Measurements from ENCODE around the gene DNM3.
A peak's percentile ranks its signal among the peaks of the same experiment; 100 is the strongest.

Gene DNM3

DNA sequence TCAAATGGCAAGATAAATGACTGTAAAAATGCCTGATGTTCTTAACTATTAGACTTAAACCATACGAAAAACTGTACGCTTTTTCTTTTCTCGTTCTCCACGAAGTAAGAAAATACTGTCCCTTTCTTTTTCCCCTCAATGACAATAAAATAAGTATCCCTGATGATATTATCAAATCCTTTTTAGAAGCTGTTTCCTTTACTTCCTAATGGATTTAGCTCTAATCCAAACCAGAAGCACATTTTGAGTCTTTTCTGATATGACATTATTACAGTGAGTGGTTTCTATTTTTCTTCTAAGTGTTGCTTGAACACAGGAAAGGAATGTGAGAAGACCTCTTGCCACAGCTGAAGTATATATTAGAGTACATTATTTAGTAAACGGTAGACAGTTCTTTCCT lies 32.4 kb downstream of the DNM3 start:
- no peak for DNase-seq

DNA sequence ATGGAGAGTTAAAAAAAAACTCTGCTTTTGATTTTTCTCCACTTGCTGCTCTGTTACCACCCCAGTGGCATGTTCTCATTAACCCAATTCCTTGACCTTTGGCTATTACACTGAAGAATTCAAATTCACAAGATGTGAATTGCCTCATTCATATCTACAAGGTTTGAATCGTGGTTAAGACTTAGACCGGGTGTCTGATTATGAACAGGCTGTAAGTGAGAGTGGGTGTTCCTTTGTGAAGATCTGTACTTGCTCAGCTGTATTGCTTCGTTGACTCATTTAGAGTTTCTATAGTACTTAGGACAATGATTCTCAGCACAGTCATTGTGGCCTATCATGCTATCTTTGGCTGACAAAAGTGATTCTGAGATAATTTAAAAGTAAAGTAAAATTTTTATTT lies 36.4 kb downstream of the DNM3 start:
- DNase-seq, result no peak

DNA sequence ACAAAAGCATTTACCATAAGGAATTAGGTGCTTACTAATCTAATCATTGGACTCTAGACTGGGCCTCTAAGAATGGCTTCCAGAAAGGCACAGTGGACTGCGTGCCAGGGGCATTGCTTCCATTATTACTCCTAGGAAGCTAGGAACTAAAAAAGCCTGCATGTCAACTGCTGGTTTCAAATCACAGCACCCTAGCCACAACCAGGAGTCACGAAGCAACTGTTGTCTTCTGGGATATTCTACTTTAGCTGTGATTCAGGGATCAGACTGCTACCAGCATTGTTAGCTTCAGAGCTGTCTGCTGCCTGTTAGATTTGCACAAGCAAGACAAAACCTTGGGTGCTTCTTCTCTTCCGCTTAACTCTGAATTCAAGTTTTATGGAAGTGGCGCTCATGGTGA lies 38.3 kb downstream of the DNM3 start:
- DNase-seq, result no peak

DNA sequence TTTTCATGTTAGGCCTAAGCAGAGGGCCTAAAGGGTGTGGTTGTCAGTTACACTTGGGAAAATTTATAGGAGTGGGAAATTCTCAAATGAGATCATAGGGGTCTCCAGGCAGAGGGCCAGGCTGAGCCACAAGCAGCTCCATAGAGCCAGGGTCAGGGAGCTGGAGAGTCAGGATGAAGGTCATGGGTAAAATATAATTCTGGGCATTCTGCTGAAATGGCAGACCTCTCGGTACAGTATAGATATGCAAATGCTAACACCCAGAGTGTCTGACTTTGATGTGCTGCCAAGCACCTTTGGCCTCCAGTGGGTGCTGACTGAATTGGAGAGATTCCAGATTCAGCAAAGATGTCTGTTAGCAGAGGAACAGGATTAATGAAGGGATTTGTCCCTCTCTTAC lies 40.1 kb downstream of the DNM3 start:
- DNase-seq, result no peak

DNA sequence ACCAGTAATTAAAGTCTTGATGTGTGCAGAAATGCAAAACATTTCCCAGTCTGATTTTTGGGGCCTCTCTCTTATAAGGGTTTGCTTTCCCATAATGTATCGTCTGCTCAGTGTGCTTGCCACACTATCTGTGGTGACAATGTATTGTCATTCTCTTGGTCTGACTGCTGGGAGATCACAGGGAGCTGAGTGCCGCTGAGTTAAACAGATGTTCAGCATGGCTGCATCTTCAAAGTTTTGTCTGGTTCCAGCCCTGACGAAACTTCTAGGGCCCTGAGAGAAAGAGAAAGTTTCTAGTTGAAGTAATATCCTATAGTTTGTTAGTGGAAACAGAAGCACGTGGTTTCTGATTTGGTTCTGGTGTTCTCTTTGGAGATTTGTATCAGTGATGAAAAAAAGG lies 42.6 kb downstream of the DNM3 start:
- no peak for DNase-seq

DNA sequence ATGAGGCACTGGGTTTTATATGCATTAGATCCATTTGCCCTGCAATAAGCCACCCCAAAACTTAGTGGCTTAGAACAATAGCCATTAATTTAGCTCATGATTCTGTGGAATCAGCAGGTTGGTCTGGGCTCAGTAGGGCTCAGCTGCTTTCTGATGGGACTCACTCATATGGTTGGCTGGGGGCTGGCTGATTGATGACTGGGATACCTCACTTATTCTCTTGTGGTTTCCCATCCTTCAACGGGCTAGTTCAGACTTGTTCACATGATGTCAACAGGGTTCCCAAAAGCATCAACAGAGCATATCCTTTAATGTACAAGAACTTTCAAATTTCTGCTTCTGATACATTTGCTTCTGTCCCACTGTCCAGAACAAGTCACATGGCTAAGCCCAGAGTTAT lies 43.2 kb downstream of the DNM3 start:
- no peak for DNase-seq

DNA sequence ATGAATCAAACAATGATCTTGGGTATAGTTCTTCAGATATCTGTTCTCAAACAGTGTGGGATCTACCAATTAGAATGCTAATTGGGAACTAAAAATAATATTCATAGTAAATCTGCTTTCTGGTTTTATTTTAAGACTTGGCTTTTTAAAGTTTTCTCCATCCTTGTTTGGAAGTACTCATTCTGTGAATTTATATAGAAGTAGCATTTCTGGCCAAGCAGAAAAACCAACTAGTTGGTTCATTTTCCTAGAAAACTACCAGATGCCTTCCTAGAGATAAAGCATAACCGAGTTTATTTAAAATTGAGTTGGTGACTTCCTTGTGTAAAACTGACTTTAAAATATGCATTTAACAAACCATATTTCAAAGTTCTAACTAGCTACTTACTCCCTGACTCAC lies 48.8 kb downstream of the DNM3 start:
- no peak for DNase-seq

DNA sequence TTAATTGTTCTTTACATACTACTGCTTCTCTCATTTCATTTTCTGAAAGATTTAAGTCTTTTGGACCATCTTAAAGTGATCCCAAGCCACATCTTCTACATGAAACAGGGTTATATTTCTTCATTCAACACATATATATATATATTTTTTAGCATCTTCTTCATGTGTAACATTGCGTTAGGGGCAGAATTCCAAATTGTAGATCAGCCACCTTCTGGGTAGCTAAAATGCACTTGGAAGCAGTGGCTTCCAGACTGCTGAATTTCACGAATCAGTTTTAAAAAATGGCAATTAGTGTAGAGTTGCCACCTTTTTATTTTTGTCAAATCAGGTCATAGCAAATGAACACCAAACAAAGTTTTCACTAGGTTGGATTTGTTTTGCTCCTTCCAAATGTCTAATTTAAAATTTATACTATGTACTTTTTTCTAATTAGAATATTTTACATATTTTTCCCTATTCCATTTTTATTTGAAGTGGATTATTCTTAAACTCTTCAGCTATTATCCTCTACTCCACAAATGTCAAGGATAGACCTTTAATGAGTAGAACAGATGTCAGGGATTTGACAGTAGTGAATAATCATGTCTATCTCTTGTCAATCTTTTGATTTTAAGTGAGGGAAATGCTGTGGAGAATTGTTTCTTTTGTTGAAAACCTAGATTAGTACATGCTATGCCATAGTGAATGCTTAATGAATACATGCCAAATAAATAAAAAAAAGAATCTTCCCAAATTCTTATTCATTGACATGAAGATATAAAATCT lies 55.8 kb downstream of the DNM3 start:
- DNase-seq, result no peak

DNA sequence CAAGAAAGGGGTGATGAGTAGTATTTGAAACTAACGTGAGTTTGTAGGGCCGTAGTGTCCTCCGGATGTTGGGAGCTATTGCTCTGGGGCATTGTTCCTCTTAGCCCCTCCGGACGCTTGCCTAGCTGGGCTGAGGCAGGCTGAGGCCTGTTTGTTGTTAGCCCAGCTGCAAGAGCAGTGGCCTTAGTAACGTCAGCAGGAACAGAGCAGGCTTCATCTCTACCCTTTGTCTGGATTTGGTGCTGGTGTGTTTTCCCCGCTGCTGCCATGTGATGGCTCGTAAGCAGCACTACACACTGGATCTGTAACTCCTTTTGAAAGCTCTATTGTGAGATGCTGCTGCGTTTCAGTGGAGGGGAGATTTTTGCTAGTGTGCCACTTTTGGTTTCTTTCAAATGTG lies 57.6 kb downstream of the DNM3 start:
- peak; percentile 64 for DNase-seq

DNA sequence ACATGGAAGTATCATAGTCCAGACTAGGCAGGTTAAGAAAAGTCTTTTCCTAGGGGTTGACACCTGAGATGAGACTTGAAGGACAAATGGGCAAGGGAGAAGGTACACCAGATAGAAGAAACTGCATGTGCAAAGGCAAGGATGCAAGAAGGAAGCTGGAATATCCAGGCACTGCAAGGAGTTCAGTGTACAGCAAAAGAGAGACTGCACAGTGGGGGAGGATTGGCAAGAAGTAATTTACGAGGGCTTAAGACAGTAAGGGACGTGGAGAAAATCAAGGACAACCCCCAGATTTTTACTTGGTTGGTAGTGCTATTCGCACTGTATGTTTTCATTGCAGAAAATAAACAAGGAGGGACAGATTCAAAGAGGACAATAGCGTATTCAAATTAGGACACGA lies 58.5 kb downstream of the DNM3 start:
- DNase-seq, result no peak

DNA sequence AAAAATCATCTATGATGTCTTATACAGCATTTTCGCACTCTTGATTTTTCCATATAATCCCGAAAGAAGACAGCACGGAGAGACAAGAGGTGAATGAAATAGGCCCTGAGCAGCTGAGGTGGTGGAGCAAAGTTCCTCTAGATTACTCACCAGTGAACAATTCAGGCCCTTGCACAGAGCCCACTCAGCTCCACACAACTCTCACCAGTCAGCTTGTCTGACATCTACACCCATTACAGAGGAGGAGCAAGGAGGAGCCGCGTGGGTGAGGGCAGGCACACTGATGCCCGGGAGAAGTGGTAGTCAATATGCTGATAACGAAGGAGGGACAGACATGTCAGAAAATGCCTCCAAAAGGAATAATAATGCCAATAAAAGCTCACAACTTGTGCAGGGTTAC lies 59.9 kb downstream of the DNM3 start:
- no peak for DNase-seq

DNA sequence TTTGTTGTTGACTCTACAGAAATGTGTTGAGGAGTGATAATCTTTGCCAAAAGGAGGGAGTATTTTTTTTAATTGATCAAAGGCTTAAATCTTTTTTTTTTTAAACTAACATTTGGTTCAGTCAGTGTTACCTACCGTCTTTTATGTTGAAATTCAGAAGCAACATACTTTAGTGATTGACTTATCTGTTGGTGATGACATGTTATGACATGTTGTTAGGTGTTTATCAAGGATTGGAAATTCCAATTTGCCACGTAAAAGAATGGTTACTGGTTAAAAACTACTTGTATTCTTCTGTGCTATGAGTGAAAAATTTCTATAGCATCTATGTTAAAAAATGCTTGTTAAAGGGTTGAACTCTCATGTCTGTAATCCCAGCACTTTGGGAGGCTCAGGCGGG lies 61.2 kb downstream of the DNM3 start:
- no peak for DNase-seq

DNA sequence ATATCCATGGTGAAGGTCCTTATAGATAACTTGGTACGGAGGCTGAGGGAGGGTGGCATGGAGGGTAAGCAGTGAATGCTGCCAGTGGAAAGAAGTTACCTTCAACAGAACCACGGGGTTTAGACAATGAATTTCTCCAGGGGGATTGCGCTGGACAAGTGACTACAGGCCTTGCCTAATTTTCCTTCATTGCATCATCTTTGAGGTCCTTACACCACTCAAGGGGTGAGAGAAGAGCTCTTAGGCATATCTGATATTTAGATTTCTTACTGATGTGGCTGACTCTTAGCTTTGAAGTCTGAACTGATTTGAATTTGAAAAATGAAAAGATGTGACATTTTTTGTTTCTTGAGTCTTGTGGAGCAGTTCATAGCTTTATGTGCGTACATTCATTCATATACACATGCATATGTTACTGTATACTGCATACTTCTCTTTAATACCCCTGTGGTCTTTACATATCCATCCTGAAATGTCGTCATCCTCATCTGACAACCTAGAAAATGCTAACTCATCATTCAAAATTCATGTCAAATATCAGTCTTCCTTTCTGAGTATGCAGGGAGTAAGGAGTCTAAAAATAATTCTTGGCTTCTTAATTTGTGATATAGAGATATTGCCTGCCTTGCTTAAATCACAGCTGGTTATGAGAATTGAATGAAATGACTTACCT lies 63.6 kb downstream of the DNM3 start:
- DNase-seq, result no peak

DNA sequence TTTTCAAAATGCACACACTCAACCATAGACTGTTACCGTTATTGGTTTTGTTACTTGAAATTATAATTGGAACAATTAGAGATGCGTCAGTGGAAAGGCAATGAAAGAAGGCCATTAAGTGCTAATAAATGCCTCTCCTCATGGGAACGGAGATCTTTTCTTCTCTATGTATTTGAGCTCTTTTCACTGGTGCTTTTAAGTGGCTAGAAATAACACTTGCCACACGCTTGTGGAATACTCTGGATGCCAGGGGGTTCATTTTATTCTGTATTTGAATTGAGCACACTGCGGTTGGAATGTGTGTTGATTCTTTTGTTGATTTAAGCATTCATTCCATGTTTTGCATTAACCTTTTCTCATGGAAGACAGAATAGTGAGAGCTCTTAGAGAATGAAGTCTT lies 68.4 kb downstream of the DNM3 start:
- no peak for DNase-seq

DNA sequence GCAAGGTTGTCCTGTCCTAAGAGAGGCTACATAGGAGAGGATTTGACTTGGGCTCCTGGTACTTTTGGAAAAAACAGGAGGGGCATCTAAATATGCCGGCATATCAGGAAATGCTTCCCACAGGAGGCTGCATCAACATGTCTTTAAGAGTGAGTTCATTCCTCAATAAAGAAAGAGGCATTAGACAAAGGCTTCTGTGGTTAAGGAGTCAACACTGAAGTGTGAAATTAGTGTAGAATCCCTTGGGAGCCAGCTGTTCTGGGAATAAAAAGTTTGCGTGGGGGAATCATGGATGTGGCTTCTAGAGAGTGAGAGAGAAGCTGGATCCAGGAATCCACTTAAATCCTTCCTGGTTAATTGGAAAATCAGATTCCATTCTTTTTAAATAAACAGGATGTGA lies 69.5 kb downstream of the DNM3 start:
- DNase-seq, result no peak

DNA sequence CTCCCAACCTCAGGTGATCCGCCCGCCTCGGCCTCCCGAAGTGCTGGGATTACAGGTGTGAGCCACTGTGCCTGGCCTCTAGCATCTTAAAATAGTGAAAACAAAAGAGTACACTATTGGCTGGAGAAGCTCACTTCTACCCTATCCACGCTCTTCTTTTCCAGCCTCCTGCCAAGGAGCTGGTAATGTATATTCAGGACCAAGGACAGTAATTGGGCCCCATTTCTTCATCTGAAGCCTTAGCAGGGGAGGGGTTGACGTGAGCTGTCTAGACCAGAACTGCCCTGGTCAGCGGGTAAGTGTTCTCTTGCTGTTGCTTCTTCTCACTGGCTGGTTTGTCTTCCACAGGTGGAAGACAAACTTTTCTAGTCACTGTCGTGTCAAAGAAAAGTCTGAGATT lies 70.2 kb downstream of the DNM3 start:
- DNase-seq, result no peak

DNA sequence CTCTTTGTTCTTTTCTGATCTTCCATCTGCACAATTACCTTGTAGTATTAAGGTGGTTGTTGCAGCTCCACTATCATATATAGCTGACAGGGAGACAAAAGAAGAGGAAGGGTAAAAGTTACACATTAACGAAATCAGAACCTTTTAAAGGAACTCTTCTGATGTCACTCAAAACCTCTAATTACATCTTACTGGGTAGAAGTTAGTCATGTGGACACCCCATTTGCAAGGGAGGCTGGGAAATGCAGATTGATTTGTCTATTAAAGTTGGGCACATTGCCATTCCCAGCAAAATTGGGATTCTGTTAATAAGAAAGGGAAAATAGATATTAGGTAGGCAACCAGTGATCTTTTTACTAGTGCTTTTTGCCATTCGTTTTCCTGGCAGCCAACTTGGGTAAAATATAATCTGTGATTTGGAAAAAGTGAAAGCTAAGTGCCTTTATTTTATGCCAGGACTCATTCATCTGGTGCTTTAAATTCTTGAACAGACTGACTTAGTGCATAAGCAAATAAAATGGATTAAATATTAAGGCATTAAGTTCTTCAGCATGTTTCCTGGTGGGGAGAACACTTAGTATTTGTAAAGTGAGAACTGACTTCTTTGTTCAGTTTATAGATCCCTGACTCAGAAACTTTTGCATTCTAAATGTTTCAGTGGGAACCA lies 71.3 kb downstream of the DNM3 start:
- no peak for DNase-seq

DNA sequence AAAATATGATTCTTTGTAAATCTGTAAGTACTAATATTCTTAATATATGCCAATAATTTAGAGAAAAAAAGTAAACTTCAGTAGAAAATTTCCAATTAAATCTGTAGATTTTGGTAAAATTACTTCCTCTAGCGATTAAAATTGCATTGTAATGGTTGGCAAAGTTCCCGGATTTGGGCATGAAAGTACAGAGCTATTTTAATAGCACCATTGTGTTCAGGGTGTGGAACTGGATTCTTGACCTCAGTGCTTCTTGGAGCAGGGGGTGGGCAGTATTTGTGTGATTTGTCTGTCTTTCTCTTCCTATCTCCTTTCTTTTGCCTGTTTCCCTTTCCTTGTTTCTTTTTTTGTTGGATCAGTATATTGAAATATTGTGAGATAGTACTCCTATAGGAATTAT lies 72.1 kb downstream of the DNM3 start:
- DNase-seq, result no peak

DNA sequence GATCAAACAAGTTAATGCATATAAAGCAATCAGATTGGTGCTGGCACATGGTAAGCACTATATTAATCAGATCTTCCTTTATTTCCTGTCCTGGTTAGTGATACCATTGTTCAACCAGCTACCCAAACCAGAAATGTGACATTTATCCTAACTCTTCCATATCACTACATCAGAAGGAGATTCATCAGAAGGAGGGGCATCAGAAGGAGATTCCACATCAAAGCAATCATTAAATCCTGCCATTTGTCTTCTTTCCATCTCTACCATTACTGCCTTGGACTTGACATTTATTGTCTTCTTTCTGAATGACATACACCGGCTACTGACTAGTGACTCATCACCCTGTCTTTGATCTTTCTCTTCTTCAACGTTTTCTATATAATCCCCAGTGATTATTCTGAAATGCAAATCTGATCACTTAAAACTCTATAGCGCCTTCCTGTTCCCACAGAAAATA lies 75.0 kb downstream of the DNM3 start:
- DNase-seq, result no peak

DNA sequence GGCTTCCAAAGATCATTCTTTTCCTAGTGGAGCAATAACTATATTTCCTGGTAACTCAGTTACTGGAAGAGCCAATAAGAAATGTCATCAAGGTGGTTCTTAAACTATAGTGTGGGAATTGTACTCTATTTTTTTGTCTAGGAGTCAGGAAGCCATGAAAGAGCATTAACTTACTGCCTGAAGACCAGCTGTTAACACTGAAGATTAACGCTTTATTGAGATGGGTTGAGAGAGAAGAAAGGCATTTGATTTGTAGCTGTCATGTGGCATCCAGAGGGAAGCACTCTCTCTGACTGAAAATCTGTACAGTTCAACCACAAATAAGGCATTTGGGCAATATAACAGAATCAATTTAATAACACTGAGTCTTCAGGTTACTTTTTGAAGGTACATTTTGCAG lies 76.0 kb downstream of the DNM3 start:
- no peak for DNase-seq

DNA sequence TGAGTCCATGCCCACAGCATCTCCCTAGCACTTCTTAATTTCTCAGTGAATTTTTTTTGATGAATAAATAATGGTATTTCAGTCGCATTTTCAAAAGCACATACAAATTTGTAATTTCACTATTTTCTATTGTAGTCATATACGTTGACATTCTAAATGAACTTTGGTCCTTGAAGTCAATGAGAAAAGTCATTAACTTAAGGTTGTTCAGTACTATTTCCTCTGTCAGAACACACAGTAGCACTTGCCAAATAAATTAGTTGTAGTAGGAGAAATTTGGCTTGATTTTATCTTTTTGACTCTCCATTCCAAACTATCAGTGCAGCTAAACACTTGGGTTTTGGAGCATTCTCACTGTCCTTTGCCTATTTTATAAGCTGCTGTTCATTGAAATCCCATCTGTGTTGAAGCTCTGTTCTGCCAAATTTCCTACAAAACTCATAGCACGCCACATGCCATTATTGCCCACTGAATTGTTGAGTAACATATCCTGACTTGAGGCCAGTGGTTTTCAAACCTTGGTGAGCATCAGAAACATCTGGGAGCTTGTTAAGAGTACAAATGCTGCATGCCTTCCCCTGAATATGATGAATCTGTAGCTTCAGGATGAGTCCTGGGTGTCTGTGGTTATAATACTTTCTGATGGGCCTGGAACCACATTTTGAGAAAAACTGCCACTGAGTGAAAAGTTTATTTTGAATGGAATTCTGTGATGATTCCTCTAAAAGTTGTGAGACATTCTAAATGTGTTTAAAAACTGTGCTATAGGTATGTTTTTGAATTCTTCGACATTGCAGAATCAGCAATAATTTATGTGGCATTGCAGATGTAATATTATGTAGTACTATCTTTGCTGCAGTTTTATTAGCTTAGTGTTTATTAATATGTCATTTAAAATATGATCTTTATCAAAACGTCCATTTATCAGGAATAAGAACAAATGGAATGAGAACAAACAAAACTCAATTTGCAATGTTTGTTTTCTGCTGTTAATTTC lies 78.9 kb downstream of the DNM3 start:
- no peak for DNase-seq

DNA sequence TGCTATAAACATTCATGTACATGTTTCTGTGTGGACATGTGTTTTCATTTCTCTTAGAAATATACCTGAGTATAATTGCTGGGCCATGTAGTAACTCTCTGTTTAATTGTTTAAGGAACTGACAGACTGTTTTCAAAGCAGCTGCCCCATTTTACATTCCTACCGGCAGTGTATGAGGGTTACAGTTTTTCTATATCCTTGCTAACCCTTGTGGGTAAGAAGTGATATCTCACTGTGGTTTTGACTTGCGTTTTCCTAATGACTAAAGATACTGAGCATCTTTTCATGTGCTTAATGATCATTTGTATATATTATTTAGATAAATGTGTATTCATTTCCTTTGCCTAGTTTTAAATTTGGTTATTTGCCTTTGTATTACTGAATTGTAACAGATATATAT lies 81.7 kb downstream of the DNM3 start:
- no peak for DNase-seq

DNA sequence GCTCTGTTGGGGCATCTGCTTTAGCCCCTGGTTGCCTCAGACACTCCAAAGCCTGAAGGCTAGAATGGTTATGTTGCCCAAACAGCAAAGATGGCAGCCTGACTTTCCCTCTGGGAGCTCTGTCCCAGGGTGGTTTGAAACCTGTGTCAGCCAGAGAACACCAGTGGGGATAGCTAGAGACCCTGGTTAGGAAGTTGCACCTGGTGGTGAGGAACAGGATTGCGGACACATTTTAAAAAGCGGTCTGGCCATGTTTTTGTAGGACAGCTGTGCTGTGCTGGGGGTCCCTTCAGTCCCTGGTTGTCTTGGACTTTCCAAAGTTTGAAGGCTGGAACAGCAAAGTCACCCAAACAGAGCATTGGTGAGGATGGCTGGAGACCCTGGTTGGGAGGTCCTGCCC lies 87.8 kb downstream of the DNM3 start:
- no peak for DNase-seq

All from NCI-H510A (cell line).